Fibroblast of lung (primary cell): ENCODE data around the gene SCO2.

ENCODE experiments used
- EZH2 ChIP-seq: IDR thresholded peaks from 2 replicates; pipeline ENCODE4 v1.5.1; 2012; ENCODE audit warnings: low read length, control low read depth, mild to moderate bottlenecking; ENCODE audit errors: missing control alignments
- TF ChIP-seq, protein P1 (sequence below), 2 donors: IDR thresholded peaks in 1 of 2; conservative IDR thresholded peaks in 1 of 2; 1 replicate in 1 of 2; 2 replicates in 1 of 2; pipeline ENCODE4 v1.5.1; 2011 to 2012; ENCODE audit warnings: low read length in 2 of 2, control low read depth in 1 of 2, inconsistent platforms in 1 of 2, low read depth in 1 of 2, mild to moderate bottlenecking in 1 of 2

DNA sequence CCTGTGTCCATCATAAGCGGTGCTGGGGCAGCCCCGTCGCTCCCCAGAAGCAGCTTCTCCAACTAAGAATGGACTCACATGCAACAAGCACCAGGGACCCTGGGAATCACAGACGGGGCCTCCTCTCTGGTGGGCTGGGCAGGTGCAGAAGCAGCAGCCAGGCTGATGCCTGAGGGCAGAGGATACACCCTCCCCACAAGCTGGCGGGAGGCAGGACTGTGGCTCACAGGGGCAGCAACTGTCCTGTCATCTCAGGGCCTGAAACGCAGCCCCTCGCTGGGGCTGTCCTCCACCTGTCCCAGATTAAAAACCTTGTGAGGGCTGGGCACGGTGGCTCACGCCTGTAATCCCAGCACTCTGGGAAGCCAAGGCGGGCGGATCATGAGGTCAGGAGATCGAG is 47.5 kb downstream of the SCO2 start:
- TF ChIP-seq, protein P1, sequence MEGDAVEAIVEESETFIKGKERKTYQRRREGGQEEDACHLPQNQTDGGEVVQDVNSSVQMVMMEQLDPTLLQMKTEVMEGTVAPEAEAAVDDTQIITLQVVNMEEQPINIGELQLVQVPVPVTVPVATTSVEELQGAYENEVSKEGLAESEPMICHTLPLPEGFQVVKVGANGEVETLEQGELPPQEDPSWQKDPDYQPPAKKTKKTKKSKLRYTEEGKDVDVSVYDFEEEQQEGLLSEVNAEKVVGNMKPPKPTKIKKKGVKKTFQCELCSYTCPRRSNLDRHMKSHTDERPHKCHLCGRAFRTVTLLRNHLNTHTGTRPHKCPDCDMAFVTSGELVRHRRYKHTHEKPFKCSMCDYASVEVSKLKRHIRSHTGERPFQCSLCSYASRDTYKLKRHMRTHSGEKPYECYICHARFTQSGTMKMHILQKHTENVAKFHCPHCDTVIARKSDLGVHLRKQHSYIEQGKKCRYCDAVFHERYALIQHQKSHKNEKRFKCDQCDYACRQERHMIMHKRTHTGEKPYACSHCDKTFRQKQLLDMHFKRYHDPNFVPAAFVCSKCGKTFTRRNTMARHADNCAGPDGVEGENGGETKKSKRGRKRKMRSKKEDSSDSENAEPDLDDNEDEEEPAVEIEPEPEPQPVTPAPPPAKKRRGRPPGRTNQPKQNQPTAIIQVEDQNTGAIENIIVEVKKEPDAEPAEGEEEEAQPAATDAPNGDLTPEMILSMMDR (conservative IDR thresholded peaks at IDR 0.05 in 1 of 2, IDR thresholded peaks at IDR 0.05 in 1 of 2; ENCODE audit: low read depth in 1 of 2, low read length in 2 of 2) = no peak
- TF ChIP-seq EZH2 = no peak
